Stomach (tissue), 4 donors: ENCODE results near the gene ATG4D.

Experiments used
- CTCF ChIP-seq, 7 experiments: fragments of 450-650 bp in 4 of 7; fragments of 200-600 bp in 3 of 7; sonication (generic) in 3 of 7; IDR thresholded peaks; one replicate each; pipeline ENCODE4 v1.5.1; 2016 to 2019; ENCODE audit warnings: antibody characterized with exemption in 7 of 7, control low read depth in 2 of 7, mild to moderate bottlenecking in 1 of 7
- POLR2A ChIP-seq, 4 donors: fragments of 450-650 bp; IDR thresholded peaks; one replicate each; pipeline ENCODE4 v1.6.1; 2016; ENCODE audit warnings: antibody characterized with exemption in 4 of 4, control low read depth in 2 of 4, mild to moderate bottlenecking in 1 of 4, moderate library complexity in 1 of 4
- POLR2AphosphoS5 ChIP-seq, 3 donors: sonication (generic); formaldehyde crosslinking; IDR thresholded peaks; one replicate each; pipeline ENCODE4 v1.6.1; 2016; ENCODE audit warnings: antibody characterized with exemption in 3 of 3

DNA sequence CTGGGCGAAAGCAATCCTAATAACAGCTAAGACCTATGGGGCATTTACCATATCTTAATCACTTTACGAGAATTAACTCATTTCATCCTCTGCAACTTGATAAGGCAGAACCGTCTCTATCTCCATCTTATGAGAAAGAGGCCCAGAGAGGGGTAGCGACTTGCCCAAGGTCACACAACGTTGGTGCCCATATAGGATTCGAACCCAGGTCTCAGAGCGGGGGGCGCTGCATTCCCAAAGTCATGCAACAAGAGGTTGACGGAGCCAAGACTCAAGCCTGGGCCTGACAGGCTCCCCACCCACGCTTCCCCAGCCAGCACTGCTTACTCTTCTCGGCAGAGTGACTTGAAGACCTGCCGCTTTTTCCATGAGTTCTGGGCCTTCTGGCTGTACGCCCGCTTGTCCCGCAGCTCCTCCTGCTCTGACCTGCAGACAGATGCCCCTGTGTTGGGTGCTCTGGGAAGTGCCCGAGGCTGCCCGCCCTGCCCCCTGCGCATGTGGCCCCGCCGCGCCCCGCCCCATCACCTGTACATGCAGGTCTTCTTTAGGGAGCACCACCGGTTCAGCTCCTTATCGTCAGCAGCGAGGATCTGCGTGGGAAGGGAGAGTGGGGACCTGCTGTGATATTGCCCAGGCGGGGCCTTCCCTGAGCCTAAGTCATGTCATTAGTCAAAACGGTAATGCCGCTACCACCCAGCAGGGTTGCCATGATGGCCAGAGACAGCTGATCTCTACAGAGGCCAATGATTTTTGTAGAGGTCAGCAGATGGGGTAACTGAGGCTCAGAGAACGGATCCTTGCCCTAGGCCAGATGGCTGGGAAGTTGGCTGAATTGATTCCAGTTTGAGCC is 11.3 kb downstream of the ATG4D start:
- TF ChIP-seq CTCF (IDR thresholded peaks at IDR 0.05) (no peak), POLR2AphosphoS5 (IDR thresholded peaks at IDR 0.05) (no peak), POLR2A (IDR thresholded peaks at IDR 0.05) (no peak)
